IPS DF 19.7 (cell line): ENCODE measurements around the gene ZNF335.
A peak's percentile ranks its signal among the peaks of the same experiment; 100 is the strongest.

Experiments
- DNase-seq: peaks from one replicate; pipeline ENCODE4 v3.0.0-alpha.2; 2013; ENCODE audit warnings: low read depth, low spot score

Gene ZNF335, protein sequence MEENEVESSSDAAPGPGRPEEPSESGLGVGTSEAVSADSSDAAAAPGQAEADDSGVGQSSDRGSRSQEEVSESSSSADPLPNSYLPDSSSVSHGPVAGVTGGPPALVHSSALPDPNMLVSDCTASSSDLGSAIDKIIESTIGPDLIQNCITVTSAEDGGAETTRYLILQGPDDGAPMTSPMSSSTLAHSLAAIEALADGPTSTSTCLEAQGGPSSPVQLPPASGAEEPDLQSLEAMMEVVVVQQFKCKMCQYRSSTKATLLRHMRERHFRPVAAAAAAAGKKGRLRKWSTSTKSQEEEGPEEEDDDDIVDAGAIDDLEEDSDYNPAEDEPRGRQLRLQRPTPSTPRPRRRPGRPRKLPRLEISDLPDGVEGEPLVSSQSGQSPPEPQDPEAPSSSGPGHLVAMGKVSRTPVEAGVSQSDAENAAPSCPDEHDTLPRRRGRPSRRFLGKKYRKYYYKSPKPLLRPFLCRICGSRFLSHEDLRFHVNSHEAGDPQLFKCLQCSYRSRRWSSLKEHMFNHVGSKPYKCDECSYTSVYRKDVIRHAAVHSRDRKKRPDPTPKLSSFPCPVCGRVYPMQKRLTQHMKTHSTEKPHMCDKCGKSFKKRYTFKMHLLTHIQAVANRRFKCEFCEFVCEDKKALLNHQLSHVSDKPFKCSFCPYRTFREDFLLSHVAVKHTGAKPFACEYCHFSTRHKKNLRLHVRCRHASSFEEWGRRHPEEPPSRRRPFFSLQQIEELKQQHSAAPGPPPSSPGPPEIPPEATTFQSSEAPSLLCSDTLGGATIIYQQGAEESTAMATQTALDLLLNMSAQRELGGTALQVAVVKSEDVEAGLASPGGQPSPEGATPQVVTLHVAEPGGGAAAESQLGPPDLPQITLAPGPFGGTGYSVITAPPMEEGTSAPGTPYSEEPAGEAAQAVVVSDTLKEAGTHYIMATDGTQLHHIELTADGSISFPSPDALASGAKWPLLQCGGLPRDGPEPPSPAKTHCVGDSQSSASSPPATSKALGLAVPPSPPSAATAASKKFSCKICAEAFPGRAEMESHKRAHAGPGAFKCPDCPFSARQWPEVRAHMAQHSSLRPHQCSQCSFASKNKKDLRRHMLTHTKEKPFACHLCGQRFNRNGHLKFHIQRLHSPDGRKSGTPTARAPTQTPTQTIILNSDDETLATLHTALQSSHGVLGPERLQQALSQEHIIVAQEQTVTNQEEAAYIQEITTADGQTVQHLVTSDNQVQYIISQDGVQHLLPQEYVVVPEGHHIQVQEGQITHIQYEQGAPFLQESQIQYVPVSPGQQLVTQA (N-terminal part only)

DNA sequence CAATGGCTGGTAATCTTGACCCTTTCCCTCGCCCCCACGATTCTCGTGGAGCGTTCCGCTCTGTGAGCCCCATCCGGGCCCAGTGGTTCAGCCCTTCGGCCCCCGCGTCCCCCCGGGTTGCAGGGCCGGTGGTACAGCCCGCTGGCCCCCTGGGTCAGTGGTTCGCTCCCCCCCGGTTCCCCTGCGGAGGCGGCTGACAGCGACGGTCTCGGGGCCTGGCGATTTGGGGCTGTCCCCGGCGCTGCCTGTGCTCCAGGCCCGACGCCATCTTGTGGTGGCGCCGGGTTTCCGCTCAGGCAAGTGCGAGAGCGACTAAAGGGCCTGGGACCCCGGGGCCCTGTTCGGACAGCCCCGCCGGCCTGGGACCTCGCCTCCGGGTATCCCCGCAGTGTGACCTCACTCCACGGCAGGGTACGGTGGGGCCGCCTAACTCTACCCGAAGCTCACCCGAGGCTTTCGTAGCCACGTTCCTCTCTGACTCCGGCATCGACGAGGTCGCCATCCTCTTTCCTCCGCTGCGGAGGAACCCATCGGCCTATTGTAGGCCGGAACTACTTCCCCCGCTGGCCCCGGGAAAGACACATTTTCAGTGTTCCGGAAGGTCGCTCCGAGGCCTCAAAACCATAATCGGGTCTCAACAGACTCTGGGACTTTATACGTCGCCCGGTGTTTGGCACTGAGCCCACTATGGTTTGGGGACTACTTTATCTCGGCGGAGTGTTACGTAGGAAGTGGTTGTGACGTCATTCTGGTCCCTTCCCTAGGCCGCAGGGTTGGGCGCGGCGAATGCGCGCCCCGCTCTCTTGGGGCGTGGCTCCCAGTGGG lies at the start of gene ZNF335:
Gene ZNF335 (minus strand): TSS at position 529 of the 825 bp plus-strand sequence. CDS start 793 bp downstream, outside the sequence.
- DNase-seq, result peak; percentile 61

DNA sequence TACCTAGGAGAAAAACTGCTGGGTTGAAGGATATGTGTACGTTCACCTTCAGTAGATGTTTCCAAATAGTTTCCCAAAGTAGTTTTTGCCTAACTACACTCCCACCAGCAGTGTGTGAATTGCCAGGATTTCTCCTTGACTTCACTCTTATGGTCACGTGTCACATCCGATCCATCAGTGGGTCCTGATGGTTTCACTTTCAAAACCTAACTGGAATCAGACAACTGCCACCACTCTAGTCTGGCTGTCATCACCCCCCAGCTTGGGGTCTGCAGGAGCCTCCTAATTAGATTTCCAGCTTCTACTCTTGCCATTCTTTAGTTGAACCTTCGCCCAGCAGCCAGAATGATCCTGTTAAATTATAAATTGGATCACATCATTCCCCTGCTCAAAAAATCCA lies 48.6 kb upstream of the ZNF335 start:
- DNase-seq, result no peak

DNA sequence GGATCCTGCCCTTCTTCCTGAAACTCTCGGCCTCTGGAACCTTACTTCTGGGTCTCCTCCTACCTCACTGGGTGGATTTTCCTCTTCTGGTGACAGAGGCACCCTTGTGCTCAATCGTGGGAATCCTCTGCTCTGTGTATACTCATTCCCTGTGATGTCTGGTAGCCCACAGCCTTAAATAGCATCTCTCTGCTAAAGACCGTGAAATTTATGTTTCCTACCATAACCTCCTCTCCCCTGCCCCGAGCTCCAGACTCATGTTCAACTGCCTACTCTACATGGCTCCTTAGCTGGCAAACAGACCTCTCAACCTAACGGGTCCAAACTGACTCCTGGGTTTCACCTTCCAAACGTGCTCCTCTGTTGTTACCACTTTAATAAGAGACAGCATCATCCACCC lies 46.6 kb upstream of the ZNF335 start:
- DNase-seq, result no peak

DNA sequence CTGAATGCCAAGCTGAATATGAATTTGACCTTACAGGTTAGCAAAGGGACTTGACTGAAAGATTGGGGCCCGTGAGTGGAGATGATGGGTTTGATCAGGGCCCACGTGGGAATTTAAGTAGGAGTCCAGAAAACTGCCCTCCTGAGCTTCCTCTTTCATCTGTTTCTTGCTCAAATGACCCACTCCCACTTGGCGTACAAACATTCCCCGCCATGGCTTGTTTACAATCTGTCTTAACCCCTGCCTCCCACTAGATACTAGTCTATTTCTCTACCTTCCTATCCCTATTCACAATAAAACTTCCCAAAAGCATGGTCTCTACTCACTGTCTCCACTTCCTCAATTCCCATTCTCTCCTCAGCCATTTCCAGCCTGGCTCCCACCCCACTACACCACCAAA lies 46.1 kb upstream of the ZNF335 start:
- DNase-seq, result no peak

DNA sequence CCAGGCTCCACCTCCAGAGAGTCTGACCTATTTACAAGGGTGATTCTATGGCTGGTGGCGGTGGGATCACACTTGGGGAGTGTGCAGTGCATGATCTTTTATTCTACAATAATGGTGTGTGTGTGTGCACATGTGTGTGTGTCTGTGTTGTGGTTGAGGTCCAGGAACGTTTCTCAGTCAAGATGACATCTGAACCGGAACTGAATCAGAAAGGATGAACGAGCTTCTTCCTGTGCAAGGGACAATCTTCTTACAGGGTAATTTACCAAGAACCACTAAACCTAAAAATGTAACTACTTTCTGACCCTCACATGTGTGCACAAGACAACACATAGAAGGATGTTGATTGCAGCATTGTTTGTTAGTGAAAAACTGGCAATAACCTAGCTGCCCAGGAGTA lies 45.3 kb upstream of the ZNF335 start:
- DNase-seq, result no peak

DNA sequence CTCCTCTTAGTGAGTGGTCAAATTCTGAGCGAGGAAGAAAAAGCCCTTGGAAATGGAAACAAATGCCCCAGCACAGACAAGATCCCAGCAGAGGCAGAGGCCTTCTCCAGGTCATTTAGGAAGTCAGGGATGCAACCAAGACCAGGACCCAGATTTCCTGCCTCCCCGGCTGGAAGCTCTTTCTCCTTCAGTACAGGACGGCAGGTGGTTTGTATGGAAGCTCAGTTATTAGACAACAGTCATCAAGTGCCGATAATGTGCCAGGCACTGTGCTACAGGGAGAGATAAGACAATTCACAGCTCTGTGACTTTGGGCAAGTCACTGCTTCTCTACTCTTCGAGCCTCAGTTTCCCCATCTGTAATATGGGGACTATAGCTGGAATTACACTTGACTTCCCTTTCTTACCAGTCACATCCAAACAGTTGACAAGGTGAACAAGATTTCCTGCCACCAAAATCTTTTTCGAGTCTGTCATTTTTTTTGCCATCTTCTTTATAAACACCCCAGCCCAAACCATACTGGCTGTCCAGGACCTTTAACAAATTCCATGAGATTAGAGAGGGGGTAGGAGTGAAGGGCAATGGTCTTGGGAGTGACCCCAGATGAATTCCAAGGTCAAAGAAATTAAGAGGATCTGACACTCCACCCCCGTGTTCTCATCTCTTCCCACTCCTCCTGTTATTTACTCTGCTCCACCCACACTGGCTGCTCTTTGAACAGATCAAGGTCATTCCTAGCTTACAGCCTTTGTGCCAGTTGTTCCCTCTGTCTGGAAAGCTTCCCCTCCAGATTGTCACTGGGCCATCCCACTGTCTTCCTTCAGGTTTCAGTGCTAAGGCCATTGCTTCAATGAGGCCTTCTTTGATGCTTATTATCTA lies 42.8 kb upstream of the ZNF335 start:
- DNase-seq, result no peak

DNA sequence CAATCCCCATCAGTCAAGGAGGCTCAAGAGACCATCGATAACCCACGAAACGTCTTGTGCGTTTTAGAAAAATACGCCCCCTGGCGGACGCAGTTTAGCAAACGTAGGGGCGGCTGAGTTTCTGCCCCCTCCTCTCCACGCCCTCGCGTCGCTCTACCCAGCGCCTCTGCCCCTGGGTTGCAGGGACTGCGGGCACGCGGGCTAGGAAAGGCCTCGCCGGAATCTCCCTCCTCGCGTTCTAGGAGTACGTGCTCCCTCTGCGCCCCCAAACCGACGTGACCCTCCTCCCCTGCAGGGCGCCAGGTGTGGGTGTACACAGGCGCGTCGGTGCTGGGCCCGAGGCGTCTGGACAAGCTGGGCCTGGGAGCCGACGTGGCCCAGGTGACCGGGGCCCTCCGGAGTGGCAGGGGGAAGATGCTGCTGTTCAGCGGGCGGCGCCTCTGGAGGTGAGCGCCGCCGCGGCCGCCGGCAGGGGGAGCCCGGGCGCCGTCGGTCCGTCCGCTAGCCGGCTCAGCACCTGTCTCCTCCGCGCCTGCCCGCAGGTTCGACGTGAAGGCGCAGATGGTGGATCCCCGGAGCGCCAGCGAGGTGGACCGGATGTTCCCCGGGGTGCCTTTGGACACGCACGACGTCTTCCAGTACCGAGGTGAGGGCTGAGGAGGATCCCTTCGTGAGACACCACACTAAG lies 42.0 kb upstream of the ZNF335 start:
- DNase-seq, result peak; percentile 76

DNA sequence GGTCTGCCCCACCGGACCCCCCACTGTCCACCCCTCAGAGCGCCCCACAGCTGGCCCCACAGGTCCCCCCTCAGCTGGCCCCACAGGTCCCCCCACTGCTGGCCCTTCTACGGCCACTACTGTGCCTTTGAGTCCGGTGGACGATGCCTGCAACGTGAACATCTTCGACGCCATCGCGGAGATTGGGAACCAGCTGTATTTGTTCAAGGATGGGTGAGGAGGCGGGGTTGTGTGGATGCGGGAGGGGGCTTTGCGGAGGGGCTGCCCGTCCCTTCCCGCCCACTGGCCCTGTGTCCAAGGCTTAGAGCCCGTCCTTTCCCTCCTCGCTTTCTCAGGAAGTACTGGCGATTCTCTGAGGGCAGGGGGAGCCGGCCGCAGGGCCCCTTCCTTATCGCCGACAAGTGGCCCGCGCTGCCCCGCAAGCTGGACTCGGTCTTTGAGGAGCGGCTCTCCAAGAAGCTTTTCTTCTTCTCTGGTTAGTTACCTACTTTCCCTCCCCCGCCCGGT lies 41.4 kb upstream of the ZNF335 start:
- DNase-seq, result no peak

DNA sequence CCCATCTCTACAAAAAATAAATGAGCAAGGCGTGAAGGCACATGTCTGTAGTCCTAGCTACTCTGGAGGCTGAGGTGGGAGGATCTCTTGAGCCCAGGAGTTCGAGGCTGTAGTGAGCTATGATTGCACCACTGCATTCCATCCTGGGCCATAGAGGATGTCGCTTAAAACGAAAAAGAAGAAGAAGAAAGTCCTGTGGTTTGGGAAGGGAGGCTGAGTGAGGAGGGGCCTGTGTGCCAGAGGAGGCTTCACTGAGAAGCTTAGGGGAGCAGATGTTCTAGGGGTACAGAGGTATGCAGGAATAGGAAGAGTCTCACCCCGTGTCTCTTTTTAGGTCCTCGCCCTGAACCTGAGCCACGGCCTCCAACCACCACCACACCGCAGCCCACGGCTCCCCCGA lies 40.9 kb upstream of the ZNF335 start:
- no peak for DNase-seq

DNA sequence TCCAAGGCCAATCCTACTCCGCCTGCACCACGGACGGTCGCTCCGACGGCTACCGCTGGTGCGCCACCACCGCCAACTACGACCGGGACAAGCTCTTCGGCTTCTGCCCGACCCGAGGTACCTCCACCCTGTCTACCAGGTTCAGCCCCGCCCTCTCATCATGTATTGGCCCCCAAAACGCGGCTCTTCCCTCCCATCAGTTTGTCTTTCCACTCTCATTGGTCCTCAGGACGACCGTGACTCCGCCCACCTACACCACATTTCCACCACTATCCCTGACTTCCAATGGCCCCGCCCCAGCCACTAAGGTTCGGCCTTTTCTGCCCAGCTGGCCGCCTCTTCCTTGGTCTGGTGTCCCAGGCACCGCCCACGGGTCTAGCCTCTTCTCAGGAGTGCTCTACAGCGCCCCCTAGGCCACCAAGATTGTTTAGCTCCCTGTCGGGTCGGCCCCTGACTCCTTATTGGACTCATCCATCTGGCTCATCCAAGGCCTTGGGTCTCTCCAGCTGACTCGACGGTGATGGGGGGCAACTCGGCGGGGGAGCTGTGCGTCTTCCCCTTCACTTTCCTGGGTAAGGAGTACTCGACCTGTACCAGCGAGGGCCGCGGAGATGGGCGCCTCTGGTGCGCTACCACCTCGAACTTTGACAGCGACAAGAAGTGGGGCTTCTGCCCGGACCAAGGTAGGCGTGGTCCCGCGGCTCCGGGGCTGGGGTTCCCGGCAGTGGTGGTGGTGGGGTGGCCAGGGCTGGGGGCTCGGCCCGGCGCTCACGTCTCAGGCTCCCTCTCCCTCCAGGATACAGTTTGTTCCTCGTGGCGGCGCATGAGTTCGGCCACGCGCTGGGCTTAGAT lies 39.9 kb upstream of the ZNF335 start:
- peak; percentile 88 for DNase-seq

DNA sequence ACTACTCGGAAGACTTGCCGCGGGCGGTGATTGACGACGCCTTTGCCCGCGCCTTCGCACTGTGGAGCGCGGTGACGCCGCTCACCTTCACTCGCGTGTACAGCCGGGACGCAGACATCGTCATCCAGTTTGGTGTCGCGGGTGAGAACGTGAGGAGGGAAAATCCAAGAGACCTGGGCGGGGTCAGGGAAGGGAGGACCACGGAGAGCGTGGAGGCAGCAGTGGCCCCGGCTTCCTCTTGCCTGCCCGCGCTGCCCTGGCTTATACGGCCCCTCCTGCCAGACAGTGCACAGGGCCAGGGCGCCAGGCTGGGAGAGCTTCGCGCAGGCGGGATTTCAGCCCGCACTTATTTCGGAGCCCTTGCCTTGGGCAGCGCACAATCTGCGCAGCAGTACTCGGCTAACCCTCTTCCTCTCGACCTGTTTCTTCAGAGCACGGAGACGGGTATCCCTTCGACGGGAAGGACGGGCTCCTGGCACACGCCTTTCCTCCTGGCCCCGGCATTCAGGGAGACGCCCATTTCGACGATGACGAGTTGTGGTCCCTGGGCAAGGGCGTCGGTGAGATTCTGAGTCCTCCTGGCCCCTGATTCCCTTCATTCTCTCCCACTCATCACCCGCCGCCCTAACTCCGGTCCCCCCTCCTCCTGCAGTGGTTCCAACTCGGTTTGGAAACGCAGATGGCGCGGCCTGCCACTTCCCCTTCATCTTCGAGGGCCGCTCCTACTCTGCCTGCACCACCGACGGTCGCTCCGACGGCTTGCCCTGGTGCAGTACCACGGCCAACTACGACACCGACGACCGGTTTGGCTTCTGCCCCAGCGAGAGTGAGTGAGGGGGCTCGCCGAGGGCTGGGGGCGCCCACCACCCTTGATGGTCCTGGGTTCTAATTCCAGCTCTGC lies 38.7 kb upstream of the ZNF335 start:
- DNase-seq, result no peak

DNA sequence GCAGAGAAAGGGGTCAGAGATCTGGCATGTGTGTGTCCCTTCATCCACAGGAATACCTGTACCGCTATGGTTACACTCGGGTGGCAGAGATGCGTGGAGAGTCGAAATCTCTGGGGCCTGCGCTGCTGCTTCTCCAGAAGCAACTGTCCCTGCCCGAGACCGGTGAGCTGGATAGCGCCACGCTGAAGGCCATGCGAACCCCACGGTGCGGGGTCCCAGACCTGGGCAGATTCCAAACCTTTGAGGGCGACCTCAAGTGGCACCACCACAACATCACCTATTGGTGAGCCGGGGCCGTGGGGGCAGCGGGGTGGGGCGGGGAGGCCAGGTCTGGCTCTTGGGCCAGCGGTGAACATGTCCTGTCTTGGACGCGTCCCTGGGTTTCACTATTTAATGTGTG lies 37.8 kb upstream of the ZNF335 start:
- no peak for DNase-seq

DNA sequence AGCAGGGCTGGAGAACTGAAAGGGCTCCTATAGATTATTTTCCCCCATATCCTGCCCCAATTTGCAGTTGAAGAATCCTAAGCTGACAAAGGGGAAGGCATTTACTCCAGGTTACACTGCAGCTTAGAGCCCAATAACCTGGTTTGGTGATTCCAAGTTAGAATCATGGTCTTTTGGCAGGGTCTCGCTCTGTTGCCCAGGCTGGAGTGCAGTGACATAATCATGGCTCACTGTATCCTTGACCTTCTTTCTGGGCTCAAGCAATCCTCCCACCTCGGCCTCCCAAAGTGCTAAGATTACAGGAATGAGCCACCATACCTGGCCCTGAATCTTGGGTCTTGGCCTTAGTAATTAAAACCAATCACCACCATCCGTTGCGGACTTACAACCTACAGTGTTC lies 35.7 kb upstream of the ZNF335 start:
- DNase-seq, result no peak

DNA sequence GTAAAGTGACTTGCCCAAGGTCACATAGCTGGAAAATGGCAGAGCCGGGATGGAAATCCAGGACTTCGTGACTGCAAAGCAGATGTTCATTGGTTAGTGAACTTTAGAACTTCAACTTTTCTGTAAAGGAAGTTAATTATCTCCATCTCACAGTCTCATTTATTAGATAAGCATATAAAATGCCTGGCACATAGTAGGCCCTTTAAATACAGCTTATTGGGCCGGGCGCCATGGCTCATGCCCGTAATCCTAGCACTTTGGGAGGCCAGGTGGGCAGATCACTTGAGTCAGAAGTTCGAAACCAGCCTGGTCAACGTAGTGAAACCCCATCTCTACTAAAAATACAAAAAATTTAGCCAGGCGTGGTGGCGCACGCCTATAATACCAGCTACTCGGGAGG lies 35.0 kb upstream of the ZNF335 start:
- DNase-seq, result no peak

DNA sequence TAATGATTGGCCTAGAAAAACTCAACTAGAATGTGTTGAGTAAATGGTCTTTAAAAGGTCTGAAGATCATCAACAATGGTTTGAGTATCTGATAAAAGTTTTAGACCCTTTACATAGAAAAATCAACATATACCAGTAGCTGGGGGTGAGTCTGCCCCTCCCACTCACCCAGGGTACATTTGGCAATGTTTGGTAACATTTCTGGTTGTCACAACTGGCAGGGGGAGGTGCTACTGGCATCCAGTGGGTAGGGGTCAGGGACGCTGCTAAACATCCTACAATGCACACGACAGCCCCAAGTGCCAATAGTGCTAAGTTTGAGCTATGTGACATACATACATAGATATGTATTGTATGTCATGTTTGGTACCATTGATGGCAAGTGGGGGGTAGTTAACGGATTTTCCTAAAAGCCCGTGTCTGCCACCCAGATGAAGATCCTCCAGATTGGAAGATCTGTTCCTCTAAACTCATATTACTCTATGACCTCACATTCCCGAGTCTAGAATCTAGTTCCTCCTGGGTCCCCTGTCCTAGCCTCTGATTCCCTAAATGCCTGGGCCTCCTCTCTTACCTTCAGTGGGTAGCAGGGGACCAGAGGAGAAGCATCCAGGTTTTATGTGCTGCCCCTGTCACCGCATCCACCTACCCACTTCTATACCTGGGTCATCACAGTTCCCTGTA lies 34.2 kb upstream of the ZNF335 start:
- DNase-seq, result no peak

DNA sequence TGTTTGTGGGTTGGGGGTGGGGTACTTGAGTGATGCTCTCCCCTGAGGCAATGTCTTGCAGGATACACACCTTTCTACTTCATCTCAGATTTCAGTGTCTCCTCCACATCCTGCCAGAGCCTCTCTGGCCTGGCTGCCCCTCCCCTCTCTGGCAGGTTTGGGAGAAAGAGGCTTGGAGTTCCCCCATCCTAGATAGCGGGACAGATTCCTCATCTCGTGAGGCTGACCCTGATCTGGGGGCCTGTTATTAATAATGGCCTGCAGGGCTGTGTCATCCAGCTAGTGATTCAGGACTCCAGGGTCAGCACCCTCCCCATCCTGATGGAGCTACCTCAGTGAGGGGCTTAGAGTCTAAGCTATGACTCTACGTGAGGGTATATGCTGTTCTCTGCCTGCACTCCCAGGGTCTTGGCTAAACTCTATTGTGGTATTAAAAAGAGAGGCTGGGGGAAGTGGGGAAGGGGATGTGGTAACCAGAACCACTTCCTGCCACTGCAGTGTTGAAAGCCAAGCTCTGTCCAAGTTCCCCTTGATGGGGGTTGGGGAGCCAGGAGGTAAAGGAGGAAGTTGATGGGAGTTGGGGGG lies 33.0 kb upstream of the ZNF335 start:
- DNase-seq, result peak; percentile 76
